GM10847 (cell line): ENCODE measurements around the gene UFM1.

Experiments used
- POLR2A ChIP-seq: IDR thresholded peaks from 2 replicates; pipeline ENCODE4 v1.6.1; 2011; ENCODE audit not compliant: insufficient read length; ENCODE audit errors: extremely low read depth

The UFM1 gene

GRCh38 chr13:38394777-38395496 lies 45.3 kb downstream of the UFM1 start:
- no peak for TF ChIP-seq POLR2A

DNA sequence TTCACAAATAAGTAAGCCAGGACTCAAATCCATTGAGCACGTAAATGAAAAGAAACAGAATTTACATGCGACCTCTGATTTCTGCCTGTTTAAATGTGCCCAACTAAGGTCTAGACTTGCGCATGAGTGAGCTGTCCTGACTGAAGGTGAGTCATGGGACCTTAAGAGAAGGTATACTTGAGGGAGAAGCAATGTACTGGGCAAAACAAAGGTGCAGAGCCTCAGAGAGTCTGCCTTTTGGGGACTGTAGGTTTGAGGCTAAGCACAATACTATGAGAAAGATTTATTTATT lies 45.8 kb downstream of the UFM1 start:
- TF ChIP-seq POLR2A, result no peak

DNA sequence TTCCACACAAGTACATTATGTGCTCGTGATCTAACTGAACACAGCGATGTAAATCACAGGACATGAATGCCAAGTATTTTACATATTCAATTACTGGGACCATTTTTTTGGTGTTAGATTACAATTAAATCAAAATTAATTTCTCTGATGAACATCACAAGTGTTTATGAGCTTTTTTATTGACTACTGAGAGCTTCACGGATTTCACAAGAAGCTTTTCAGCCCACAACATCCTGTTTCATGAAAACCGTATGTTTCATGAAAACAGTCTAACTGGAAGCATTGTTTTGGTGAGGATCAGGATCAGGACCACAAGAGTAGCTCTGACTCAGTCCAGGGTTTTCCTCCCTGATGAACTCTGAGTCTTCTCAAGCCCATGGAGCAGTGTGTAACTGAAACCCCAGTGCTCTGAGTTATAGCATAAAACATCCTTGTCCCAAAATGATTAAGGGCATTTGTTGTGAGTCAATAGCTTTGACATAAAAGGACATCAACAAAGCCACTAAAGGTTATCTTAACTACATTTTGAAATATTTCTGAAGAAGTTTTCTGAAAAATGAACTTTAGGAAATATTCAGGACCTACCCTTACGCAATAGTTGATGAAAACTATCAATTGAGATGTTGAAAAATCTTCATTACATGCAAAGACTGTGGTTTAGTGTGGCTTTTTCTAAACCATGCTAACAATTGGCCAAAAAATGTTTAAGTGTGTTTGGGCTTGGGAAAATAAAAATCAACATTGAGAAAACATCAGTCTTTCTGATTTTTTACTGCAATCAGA lies 49.3 kb downstream of the UFM1 start:
- no peak for TF ChIP-seq POLR2A

- no peak for TF ChIP-seq POLR2A
These were observed 49.9 kb downstream of the UFM1 start for GRCh38 chr13:38399535-38399934.

DNA sequence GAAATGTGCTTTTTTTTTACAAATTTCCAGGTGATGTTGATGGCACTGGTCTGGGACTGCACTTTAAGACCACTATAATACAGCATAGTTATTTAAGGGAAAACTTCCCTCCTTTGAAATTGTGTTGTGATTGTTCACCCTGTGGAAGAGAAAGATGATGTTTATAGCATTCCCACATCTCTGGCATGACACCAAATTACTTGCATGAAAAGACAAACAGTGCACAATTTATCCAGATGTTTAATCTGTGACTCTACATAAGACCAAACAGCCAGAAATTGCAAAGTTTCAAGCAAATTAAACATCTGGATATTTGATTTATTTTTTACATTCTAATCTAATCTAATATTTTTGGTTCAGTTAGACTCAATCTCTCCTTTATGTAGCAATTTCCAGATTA lies 51.6 kb downstream of the UFM1 start:
- no peak for TF ChIP-seq POLR2A

DNA sequence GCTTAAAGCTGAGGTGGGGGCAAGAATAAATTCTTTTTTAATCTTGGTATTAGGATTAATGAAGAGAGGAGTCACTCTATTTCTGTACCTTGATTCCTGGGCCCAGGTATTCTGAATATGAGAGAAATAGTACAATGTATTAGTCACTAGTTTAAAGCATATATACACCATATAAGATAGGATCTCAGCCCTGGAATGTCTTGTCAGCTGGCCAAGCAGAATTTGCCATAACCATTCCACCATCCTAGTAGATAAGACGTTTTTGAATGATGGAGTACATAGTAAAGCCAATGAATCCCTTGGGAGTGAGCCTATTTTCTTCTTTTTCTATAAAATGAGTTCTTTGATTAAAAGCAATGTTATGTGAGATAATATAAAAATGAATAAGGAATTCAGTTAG lies 55.6 kb downstream of the UFM1 start:
- no peak for TF ChIP-seq POLR2A

DNA sequence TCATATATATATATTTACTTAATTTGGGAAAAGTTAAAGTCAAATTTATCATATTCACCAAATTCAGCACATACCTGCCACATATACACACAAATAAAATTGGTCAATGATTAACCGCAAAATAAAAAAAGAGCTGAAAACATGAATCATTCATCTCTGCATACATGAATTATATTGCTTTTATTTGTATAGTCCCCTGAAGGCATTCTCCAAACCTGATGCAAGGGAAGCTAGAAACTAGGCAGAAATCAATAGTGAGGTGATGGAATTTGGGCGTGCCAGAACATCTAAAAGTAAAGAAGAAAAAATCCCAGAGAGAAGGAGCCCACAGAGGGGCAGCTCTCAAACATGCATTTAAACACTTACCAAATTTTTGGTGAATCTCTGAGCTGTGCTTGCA lies 60.1 kb downstream of the UFM1 start:
- TF ChIP-seq POLR2A, result no peak

GRCh38 chr13:38412266-38412665 lies 62.6 kb downstream of the UFM1 start:
- no peak for TF ChIP-seq POLR2A
